ENCODE results near the gene KCNJ14. TPM values are rescaled to one million over a fixed set of nuclear protein-coding genes. Genes with fewer than 3 reads are reported as not detected.
A peak's percentile ranks its signal among the peaks of the same experiment; 100 is the strongest.

KCNJ14 gene
- total RNA-seq, 8 experiments from 2014 or later, result 0.49 to 1.3 (median 0.86) TPM

DNA sequence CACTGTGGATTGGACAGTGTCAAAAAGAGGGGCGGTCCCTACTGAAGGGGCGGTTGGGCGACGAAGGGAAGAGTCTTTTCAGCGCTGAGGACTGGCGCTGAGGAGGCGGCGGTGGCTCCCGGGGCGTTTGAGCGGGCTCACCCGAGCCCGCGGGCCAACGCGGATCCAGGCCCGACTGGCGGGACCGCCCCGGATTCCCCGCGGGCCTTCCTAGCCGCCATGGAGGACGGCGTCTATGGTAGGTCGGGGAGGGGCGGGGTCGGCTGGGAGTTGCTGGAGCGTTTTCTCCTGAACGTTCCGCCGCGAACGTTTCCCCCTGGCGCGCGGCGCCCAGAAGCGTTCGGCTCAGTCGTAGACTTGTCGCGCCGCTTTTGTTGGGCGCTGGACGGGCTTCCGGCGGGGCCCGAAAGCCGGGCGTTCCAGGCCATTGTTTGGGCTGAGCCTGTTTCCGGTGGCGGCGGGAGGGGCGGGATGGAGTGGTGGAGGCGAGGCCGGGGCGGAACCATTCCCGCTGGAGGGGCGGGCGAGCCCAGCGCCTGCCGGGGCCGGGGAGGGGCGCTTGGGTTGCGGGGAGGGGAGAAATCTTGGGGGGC, 14.0 kb downstream of the KCNJ14 start, which contains the start of gene CYTH2:
Gene CYTH2, plus strand, starts transcription at position 81 of the 593 bp plus-strand sequence. Its CDS starts 139 bp downstream, at position 220.
- ATAC-seq (replicated peaks in 6 of 8), result peak; percentile 46 to 67 (median 51)
- Histone ChIP-seq H3K4me1 (replicated peaks in 1 of 2) (peaks cover 11 to 12% of the 10 kb centered on the region in 2 donors), H3K4me3 (peak within 1 kb of the TSS; percentile 86 to 99 (median 97)), H3K27ac (peak within 1 kb of the TSS; percentile 98 to 99)
- in situ Hi-C loops (cut with MboI; ENCODE audit: low pct_unique_long_range_greater_than_20kb in 2 of 9, low sequenced_read_pairs in 9 of 9, unreplicated experiment in 9 of 9), result no loop called here
- WGBS, 10 experiments, result 0 to 6% methylated on average over 1 to 3 of the region's 66 CpGs; no CpG with 5 or more reads in 8 of the 10 experiments

DNA sequence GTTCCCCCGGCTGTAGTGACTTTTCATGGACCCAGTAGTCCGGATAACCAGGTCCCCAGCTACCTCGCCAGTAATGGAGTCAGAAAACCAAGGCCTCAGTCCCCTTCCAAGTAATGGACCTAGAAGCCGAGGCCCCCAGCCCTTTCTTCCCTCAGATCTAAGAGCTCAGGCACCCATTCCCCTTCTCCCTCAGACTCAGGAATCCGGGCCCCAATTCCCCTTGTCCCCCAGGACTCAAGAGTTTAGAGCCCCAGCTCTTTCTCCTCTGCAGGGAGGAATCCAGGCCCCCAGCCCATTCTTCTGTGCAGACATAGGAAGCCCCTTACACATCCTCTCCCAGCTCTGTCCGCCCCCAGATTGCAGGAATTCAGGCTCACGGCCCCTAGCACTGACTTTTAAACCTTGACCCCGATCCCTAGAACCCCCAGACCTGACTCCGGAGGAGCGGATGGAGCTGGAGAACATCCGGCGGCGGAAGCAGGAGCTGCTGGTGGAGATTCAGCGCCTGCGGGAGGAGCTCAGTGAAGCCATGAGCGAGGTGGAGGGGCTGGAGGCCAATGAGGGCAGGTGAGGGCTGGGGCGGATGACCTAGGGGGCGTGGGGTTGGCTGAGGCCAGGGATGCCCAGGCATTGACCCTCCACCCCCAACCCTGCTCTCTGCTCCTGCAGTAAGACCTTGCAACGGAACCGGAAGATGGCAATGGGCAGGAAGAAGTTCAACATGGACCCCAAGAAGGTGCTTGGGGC, 14.7 kb downstream of the KCNJ14 start:
- no peak for ATAC-seq (replicated peaks in 6 of 8)
- 0 to 73% (median 13%) methylated on average over 1 to 4 of the region's 20 CpGs; no CpG with 5 or more reads in 5 of the 10 experiments for WGBS, 10 experiments
- peaks cover 11 to 12% of the 10 kb centered on the region in 2 donors for H3K4me1 ChIP-seq (replicated peaks in 1 of 2)
- peak overlapping the region; percentile 98 to 99 for H3K27ac ChIP-seq
- peak overlapping the region; percentile 86 to 99 (median 97) for H3K4me3 ChIP-seq
- in situ Hi-C loops (cut with MboI; ENCODE audit: low pct_unique_long_range_greater_than_20kb in 2 of 9, low sequenced_read_pairs in 9 of 9, unreplicated experiment in 9 of 9), result no loop called here

- Histone ChIP-seq H3K4me3 (no peak overlapping the region), H3K27ac (no peak overlapping the region), H3K4me1 (replicated peaks in 1 of 2) (peaks cover 11 to 12% of the 10 kb centered on the region in 2 donors)
- no peak for ATAC-seq (replicated peaks in 6 of 8)
- WGBS, 10 experiments, result 60 to 100% (median 81%) methylated on average over 1 to 6 of the region's 10 CpGs; no CpG with 5 or more reads in 3 of the 10 experiments
- in situ Hi-C loops (cut with MboI; ENCODE audit: low pct_unique_long_range_greater_than_20kb in 2 of 9, low sequenced_read_pairs in 9 of 9, unreplicated experiment in 9 of 9), result no loop called here
Measured at GRCh38 chr19:48470856-48471255, 15.5 kb downstream of the KCNJ14 start.

GRCh38 chr19:48471836-48472235, 16.5 kb downstream of the KCNJ14 start:
- H3K27ac ChIP-seq, result no peak overlapping the region
- no peak overlapping the region for H3K4me3 ChIP-seq
- in situ Hi-C loops (cut with MboI; ENCODE audit: low pct_unique_long_range_greater_than_20kb in 2 of 9, low sequenced_read_pairs in 9 of 9, unreplicated experiment in 9 of 9), result no loop called here
- H3K4me1 ChIP-seq (replicated peaks in 1 of 2), result peaks cover 11 to 12% of the 10 kb centered on the region in 2 donors
- WGBS, 10 experiments, result 89 to 100% (median 92%) methylated on average over 1 to 4 of the region's 4 CpGs; no CpG with 5 or more reads in 3 of the 10 experiments
- ATAC-seq (replicated peaks in 6 of 8), result no peak

GRCh38 chr19:48473161-48473966, 18.0 kb downstream of the KCNJ14 start:
- in situ Hi-C loops (cut with MboI; ENCODE audit: low pct_unique_long_range_greater_than_20kb in 2 of 9, low sequenced_read_pairs in 9 of 9, unreplicated experiment in 9 of 9), result no loop called here
- H3K4me3 ChIP-seq, result no peak overlapping the region
- WGBS, 10 experiments, result 69 to 100% (median 89%) methylated on average over 1 to 9 of the region's 14 CpGs
- H3K4me1 ChIP-seq (replicated peaks in 1 of 2), result peaks cover 6 to 10% of the 10 kb centered on the region in 2 donors
- H3K27ac ChIP-seq, result no peak overlapping the region
- no peak for ATAC-seq (replicated peaks in 6 of 8)

DNA sequence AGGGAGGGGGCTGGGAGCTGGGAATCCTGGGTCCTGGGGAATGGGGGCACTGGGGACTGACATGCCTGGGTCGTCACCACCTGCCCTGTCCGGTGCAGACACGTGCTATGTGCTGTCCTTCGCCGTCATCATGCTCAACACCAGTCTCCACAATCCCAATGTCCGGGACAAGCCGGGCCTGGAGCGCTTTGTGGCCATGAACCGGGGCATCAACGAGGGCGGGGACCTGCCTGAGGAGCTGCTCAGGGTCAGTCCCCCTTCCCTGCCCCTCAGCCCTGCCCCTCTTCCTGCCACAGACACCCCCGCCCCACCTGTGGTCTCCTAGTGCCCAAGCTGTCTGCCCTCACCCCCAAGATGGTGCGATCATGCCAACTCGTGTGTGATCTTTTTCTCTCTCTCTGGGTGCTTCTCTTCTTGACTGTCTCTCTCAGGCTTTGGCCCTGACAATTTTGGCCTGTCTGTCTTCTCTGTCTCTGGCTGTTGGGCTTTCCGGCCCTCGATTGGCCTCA, 18.8 kb downstream of the KCNJ14 start:
- Histone ChIP-seq H3K4me3 (no peak overlapping the region), H3K27ac (no peak overlapping the region), H3K4me1 (replicated peaks in 1 of 2) (peaks cover 5 to 10% of the 10 kb centered on the region in 2 donors)
- in situ Hi-C loops (cut with MboI; ENCODE audit: low pct_unique_long_range_greater_than_20kb in 2 of 9, low sequenced_read_pairs in 9 of 9, unreplicated experiment in 9 of 9), result no loop called here
- ATAC-seq (replicated peaks in 6 of 8), result no peak
- 81% methylated on average over 4 of the region's 16 CpGs; no CpG with 5 or more reads in 9 of the 10 experiments for WGBS, 10 experiments

GRCh38 chr19:48475369-48476068, 20.1 kb downstream of the KCNJ14 start:
- Histone ChIP-seq H3K27ac (no peak overlapping the region), H3K4me3 (no peak overlapping the region), H3K4me1 (replicated peaks in 1 of 2) (peaks cover 5 to 6% of the 10 kb centered on the region in 2 donors)
- in situ Hi-C loops (cut with MboI; ENCODE audit: low pct_unique_long_range_greater_than_20kb in 2 of 9, low sequenced_read_pairs in 9 of 9, unreplicated experiment in 9 of 9), result loop anchor here in 2 of 9 experiments (25.0 kb wide), 1 partner anchor 112 kb away; no protein-coding TSS in a partner anchor
- no peak for ATAC-seq (replicated peaks in 6 of 8)
- 70 to 100% (median 90%) methylated on average over 1 to 8 of the region's 17 CpGs; no CpG with 5 or more reads in 1 of the 10 experiments for WGBS, 10 experiments

GRCh38 chr19:48476176-48476575, 20.8 kb downstream of the KCNJ14 start:
- Histone ChIP-seq H3K4me1 (replicated peaks in 1 of 2) (peaks cover 9 to 10% of the 10 kb centered on the region in 2 donors), H3K27ac (no peak overlapping the region), H3K4me3 (no peak overlapping the region)
- 83 to 100% (median 100%) methylated on average over 2 to 3 of the region's 9 CpGs; no CpG with 5 or more reads in 6 of the 10 experiments for WGBS, 10 experiments
- ATAC-seq (replicated peaks in 6 of 8), result no peak
- in situ Hi-C loops (cut with MboI; ENCODE audit: low pct_unique_long_range_greater_than_20kb in 2 of 9, low sequenced_read_pairs in 9 of 9, unreplicated experiment in 9 of 9), result loop anchor here in 2 of 9 experiments (25.0 kb wide), 1 partner anchor 111 kb away; no protein-coding TSS in a partner anchor

DNA sequence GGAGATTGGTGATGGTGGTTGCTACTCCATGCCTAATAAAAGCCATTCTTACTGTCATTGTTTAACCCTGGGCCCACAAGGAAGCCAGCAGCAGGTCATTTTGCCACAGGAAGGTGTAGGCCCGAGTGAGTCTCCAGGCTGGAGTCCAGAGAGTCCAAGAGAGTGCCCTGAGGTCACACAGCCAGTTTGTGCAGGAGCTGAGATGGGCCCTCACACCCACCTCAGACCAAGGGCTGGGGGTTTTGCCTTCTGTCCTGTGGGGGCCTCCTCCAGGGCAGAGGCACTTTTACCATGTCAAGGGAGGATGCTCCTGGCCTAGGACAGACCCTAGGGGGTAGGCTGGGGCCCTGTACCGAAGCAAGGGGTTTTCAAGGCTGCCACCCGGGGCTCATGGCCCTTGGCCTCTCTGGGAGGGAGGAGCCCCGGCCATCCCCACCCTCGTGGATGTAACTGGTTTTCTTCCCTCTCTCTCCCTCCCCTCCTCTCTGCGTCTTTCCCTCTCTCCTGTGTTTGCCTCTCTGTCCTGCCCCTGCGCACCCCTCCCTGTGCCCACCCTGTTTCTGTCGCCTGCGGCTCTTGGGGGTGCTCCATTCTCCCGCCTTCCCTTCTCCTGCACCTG, 21.8 kb downstream of the KCNJ14 start:
- 60% methylated on average over 1 of the region's 10 CpGs; no CpG with 5 or more reads in 9 of the 10 experiments for WGBS, 10 experiments
- H3K4me3 ChIP-seq, result no peak overlapping the region
- no peak overlapping the region for H3K27ac ChIP-seq
- no peak for ATAC-seq (replicated peaks in 6 of 8)
- in situ Hi-C loops (cut with MboI; ENCODE audit: low pct_unique_long_range_greater_than_20kb in 2 of 9, low sequenced_read_pairs in 9 of 9, unreplicated experiment in 9 of 9), result loop anchor here in 2 of 9 experiments (25.0 kb wide), 1 partner anchor 110 kb away; no protein-coding TSS in a partner anchor
- peaks cover 9 to 13% of the 10 kb centered on the region in 2 donors for H3K4me1 ChIP-seq (replicated peaks in 1 of 2)

- H3K4me3 ChIP-seq, result no peak overlapping the region
- peaks cover 9 to 15% of the 10 kb centered on the region in 2 donors for H3K4me1 ChIP-seq (replicated peaks in 1 of 2)
- in situ Hi-C loops (cut with MboI; ENCODE audit: low pct_unique_long_range_greater_than_20kb in 2 of 9, low sequenced_read_pairs in 9 of 9, unreplicated experiment in 9 of 9), result loop anchor here in 2 of 9 experiments (25.0 kb wide), 1 partner anchor 109 kb away; no protein-coding TSS in a partner anchor
- ATAC-seq (replicated peaks in 6 of 8), result peak in 3 of 8 experiments; percentile 2 to 19 (median 12)
- 60 to 100% (median 100%) methylated on average over 1 to 2 of the region's 22 CpGs; no CpG with 5 or more reads in 5 of the 10 experiments for WGBS, 10 experiments
- H3K27ac ChIP-seq, result peak overlapping the region in 1 of 2 donors; percentile 10
Measured at GRCh38 chr19:48477698-48478338, 22.4 kb downstream of the KCNJ14 start.
